Astrocyte (in vitro differentiated cells and primary cell): ENCODE data around the gene ACVR2B.

Experiments
- EZH2 ChIP-seq: IDR thresholded peaks from 2 replicates; pipeline ENCODE4 v1.6.1; 2012; ENCODE audit warnings: mild to moderate bottlenecking, low read length, inconsistent platforms; ENCODE audit not compliant: insufficient read depth
- TF ChIP-seq, protein P1 (sequence below): IDR thresholded peaks from 2 replicates; pipeline ENCODE4 v1.5.1; 2011; ENCODE audit warnings: low read depth, mild to moderate bottlenecking, inconsistent platforms, low read length, moderate library complexity; ENCODE audit not compliant: insufficient read depth

DNA sequence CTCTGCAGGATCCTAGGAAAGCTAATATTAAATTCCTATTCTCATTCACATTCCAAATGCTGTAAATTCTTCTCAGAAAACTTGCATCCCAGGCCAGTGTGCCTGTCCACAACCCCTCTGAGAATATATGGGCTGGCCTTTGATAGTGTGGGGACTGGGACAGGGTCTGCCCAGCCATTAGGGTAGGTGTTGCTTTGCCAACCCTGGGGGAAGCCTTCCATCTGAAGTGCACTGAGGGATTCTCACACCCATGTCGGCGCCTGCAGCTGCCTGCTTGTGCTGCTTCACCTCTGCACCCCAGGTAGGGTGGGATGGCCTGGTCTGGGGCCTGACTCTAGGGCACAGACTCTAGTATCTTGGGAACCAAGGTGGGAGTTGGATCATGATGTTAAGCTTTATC is 27.2 kb downstream of the ACVR2B start:
- TF ChIP-seq, protein P1, sequence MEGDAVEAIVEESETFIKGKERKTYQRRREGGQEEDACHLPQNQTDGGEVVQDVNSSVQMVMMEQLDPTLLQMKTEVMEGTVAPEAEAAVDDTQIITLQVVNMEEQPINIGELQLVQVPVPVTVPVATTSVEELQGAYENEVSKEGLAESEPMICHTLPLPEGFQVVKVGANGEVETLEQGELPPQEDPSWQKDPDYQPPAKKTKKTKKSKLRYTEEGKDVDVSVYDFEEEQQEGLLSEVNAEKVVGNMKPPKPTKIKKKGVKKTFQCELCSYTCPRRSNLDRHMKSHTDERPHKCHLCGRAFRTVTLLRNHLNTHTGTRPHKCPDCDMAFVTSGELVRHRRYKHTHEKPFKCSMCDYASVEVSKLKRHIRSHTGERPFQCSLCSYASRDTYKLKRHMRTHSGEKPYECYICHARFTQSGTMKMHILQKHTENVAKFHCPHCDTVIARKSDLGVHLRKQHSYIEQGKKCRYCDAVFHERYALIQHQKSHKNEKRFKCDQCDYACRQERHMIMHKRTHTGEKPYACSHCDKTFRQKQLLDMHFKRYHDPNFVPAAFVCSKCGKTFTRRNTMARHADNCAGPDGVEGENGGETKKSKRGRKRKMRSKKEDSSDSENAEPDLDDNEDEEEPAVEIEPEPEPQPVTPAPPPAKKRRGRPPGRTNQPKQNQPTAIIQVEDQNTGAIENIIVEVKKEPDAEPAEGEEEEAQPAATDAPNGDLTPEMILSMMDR = no peak
- no peak for TF ChIP-seq EZH2
